HG02938 (cell line): ENCODE measurements around the gene ME3.
"Not testable (repeated sequence)": the region's sequence is repeated elsewhere in the genome, so short reads cannot be mapped to it uniquely, and the experiment has no call there.

ENCODE experiments used
- ATAC-seq: cut with Tn5 transposase; IDR thresholded peaks from one replicate; pipeline ENCODE4 v1.9.1; 2021; ENCODE audit warnings: mild to moderate bottlenecking, moderate library complexity; ENCODE audit not compliant: unreplicated experiment

Gene ME3

DNA sequence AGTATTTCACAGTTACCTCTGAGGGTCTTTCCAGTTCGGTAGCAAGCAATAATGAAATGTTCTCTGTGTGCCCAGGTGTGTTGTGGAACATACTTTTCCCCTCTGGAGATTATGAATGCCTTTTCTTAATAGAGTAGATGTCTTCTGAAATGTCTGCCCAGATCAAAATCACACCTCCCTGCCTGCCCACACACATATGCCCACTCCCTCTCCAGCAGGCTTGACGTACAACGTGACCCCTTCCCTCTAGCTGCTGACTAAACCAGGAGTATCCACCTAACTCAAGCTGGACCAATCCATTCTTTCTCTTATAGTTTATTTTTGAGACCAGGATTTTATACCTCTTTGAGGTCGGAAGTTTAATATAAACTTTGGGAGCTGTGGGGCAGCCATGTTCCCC is 48.7 kb downstream of the ME3 start:
- ATAC-seq = no peak

DNA sequence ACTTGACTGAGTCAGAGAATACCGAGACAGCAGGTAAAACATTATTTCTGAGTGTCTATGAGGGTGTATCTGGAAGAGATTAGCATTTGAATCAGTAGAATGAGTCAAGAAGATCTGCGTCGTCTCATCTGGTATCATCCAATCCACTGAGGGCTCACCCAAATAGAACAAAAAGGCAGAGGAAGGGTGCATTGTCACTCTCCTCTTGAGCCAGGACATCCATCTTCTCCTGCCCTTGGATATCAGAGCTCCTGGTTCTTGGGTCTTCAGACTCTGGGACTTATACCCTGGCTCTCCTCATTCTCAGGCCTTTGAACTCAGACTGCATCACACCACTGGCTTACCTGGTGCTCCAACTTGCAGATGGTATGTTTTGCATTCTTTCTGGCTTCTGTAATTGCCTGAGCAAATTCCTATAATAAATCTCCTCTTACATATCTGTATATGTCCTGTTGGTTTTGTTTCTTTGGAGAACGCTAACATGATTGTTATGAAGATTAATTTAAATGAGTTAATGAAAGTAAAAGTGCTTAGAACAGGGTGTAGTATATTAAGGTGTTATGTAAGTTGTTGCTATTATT is 49.3 kb downstream of the ME3 start:
- no peak for ATAC-seq

DNA sequence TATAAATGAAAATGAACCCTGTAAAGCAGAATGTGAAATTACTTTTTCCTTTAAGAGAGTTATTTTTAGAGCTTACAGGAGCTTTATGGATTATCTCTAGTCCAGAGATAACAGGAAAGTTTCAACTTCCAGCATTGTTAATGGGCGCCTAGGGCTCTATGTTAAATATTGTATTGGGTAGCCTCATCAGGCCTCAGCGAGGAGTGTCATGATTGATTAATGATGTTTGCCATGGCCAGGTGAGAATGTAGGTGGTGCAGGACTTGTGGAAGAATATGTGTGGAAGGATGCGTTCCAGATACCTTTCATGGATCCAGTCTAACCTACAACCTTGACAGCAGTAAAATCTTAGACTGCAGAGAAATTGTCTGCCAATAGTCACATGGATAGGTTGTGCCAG is 50.6 kb downstream of the ME3 start:
- no peak for ATAC-seq

DNA sequence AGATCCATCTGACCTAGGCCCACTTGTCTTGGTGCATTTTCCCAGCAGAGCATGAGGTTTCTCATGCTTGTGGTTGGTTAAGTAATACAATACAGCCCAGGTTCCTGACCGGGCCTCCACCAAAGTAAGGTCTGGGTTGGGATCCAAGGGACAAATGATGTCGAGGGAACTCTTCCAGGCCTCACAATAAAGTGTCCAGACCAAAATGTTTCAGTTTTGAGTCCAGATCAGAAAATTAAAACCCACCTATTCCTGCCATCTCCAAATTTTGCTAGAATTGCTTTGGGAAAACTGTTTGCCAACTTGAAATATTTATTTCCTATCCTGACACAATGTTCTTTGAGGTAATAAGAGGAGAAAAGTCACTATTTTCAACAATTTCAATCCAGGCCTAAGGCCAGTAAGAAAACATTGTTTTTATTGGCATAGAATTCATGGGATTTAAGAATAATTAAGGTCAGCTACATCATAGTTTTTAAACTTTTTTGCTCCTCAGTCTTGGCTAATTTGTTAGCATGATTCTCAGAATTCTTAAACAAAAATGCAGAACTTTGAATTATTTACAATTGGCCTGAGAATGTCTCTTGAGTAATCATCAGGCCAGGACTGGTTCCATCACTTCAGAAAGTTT is 51.4 kb downstream of the ME3 start:
- no peak for ATAC-seq

DNA sequence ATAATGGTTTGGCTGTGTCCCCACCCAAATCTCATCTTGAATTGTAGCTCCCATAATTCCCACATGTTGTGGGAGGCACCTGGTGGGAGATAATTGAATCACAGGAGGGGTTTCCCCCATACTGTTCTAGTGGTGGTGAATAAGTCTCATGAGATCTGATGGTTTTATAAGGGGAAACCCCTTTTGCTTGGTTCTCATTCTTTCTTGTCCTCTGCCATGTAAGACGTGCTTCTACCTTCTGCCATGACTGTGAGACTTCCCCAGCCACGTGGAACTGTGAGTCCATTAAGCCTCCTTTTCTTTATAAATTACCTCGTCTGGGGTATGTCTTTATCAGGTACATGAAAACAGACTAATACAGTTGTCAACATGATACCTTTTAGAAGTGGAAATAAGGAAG is 53.0 kb downstream of the ME3 start:
- not testable (repeated sequence) for ATAC-seq

DNA sequence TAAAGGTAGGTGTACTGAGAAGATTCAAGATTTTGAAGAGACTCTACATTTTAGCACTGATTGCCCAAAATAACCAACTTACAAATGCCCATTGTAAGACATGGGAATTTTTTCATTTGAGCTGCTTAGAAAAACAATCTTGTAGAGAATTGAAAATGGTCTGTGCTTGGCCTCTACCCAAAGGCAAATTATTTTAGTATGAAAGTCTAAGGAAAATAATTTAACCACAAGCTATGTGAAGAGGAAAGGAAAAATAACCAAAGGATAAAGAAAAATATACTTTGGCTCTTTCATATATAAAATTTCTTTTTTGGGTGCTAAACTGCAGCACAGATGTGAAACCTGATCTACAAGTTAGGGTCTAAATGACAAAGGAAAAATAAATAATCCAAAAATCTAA is 54.9 kb downstream of the ME3 start:
- no peak for ATAC-seq

DNA sequence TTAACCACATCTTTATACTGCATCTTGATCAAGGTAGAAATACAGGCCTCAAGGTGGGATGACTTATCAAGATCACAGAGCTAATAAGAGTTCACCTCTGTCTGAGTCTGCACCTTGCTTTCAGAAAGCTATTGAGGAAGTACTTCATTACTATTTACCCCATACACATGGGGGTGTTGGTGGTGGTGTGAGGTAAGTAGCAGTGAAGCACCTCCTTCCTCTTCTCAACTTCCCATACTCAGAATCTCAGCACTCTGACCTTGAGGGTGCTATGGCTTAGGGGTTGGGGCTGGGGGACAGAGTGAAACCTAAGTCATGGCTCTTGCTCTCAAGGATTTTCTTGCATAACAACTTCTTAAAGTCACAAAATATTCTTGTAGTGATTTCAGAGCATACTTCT is 56.9 kb downstream of the ME3 start:
- no peak for ATAC-seq

DNA sequence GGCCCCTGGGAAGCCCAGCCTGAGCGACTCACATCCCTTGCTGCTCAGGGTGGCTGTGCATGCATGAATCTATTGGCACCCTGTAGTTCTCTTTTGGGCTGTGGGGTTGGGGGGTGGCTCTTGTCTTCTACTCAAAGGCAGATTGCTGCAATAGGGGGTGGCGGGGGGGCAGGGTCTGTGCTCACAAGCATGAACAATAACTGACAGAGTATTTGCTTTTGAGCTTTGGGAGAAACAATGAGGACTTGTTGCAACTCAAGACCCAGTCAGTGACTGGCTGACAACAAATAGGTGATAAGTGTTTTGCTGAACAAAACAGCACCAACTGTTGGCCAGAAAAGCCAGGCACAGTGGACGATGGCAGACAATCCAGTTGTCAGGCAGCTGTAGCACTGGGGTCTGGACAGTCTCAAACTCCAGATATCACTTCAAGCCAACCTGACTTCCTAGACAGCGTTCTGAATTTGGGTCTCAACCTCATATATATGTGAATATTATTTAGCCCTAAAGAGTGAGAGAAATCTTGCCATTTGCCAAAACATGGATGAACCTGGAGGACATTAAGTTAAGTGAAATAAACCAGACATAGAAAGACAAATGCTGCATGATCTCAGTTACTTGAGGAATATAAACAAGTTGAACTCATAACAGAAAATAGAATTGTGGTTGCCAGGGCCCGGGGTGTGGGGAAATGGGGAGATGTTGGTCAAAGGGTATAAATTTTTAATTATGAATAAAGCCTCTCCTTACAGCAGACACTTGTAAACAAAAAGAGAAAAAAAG is 61.7 kb downstream of the ME3 start:
- ATAC-seq = no peak

DNA sequence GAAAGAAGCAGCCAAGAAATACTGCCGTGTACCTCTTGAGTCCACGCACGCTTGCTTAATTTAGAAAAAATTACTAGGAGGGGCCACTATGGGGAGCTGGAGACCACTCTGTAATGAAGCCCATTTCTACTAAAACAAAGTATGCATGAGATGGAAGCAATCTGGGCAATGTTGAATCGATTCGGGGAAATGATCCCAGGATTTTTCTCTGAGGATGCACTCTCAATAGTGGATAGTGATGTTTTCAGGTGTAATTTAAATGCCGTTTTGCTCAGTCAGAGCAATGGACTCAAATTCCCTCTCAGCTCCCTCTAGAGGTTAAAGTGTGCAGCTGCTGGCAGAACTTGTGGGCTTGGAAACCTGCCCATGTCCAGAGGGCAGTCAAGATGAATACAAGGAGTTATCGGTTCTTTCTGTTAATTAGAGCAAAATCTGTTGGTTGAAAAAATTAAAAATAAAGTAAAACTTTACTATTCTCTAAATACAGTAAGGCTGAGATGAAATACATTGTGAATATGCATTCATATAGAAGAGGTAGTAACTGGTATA is 64.1 kb downstream of the ME3 start:
- peak; percentile 94 for ATAC-seq

DNA sequence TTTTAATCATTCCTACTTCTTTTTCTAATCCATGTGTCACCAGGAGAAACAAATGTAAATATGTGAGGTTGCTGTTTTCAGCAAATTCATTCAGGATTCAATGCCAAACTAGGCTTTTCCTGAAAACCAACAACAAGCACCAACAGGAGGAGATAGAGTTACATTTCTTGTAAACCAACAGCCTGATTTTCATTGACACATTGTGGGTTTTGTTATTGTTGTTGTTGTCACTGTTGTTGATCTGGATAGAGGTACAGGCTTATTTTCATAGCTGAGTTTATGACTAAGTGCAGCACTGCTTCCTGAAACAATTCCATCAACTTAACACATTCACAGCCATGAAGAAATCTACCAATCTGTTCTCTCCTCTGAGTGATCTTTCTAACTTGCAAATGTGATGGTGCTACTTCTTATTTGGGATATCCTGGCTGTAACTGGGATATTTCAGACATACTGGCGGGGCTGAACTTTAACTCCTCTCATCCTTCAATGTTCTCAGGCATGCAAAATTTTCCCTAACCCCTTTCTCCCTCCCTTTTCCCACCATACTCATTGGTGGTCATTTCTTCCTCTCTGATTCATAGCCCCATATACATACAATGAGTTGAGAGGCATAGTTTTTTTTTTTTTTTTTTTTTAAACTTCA is 65.5 kb downstream of the ME3 start:
- no peak for ATAC-seq

DNA sequence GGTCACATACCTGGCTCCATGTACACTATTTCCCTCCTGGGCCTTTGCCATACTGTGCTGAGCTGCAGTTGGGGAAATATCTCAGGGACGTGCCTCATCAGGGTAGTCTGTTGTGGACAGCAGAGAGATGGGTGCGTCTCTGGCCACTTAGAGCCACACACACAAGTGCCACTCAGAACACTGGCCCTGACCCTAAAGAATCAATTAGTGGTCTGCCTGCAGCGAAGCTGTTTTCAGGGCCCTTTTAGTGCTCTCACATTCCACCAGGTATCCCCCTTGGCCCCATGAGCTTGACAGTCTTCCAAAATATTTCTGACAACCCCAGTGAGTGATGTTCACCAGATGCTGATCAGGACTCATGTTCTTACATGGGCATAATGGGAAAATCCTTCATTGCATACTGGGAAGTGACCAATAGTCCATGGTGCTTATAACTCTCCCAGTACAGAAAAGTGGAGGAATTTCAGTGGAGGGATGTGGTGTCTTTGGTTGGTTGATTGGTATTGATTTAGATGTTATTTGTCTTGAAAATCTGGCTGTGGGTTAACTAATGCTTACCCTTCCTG is 66.1 kb downstream of the ME3 start:
- ATAC-seq = no peak

DNA sequence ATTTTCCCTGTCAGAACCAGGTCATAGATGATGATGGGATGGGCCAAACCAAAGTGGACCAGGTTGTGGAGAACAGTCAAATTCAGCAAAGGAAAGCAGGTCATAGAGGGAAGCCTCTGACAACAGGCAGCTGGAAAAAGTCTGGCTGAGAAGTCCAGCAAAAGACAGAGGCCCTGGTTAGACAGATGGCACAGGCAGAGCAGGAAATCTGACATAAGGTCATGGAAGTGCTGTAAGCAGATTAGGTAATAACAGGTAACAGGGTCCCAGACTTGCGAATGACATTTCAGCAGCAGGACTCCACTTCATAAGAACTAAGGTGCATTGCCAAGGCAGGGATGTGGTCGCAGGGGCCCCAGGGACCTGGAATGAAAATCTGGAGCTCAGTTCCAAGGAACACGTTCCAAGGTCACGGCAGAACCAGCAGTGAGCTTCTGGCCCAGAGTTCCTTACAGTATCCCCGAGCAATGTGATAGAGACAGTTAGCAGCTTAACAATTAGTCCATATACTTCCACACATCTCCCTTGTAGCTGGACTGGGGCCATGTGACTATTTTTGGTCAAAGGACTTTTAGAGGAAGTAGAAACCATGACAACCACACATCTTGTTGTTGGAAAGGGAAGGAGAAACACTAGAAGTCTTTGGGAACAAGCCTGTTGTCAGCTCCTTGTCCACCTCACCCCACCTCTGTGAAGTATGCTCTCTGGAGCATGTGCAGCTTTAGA is 75.4 kb downstream of the ME3 start:
- no peak for ATAC-seq

DNA sequence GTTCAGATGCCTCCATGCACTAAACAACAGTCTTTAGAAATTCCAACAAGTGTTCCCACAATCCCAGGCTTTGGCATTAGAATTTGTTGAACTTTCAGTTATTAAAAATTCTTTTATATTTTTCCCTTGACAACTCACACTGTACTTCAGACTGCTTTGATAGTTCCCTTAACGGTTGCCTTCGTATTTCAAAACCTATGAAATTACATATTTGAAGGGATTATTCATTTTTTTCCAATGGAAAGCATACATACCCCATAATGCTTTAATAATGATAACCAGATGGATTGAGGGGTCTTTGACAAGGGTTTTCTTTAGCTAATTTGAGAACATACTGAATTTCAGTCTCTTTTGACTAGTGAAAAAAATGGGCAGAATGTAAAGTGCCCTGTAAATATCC is 76.5 kb downstream of the ME3 start:
- no peak for ATAC-seq

DNA sequence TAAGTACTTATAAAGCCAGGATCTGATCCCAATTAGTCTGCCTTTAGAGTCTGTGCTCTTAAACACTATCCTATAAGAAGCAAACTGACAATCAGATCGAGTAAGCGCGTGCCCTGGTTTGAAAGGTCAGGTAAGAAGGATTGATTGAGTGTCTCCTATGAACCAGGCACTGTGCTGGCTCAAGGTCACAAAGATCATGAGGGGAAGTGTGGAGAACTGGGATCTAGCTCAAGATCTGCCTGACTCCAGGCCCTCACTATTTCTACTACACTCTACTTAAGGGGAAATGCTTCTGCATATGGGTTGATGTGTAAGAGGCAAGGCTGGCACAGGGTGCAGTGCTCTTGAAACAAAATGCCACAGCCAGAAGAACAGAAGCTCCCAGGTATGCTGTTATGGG is 77.0 kb downstream of the ME3 start:
- no peak for ATAC-seq

DNA sequence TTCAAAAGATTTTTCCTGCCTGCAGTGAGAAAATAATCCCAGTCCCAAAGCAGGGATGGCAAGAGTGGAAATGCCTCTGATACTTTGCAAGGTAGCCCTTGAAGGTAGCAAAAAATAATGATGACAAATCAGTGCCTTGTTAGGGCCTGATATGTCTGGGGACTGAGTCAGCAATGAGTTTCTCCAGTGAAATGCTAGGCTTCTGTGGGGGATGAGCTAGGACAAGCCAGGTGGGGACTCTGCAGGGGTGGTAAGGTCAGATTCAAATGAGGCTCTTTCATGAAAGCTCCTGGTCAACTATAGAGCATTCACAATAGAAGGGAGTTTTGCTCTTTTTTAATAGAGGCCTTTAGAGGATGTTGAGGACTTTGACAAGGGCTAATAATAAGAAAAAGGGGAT is 77.7 kb downstream of the ME3 start:
- ATAC-seq = no peak

DNA sequence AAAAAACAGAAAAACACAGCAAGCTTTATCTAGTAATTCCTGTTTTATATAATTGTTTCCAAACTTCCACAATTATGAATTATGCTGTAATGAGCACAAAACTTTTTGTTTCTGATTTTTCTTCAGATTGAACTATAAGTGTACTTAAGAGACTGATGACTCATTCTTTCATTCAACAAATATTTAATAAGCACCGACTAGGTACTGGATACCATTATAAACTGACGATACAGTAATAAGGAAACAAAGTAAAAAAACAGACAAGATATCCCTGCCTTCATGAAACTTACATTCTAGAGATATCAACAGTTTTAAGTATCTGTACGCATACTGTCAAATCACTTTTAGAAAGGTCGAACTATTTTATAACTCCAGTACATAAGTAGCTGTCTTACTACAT is 78.6 kb downstream of the ME3 start:
- no peak for ATAC-seq

DNA sequence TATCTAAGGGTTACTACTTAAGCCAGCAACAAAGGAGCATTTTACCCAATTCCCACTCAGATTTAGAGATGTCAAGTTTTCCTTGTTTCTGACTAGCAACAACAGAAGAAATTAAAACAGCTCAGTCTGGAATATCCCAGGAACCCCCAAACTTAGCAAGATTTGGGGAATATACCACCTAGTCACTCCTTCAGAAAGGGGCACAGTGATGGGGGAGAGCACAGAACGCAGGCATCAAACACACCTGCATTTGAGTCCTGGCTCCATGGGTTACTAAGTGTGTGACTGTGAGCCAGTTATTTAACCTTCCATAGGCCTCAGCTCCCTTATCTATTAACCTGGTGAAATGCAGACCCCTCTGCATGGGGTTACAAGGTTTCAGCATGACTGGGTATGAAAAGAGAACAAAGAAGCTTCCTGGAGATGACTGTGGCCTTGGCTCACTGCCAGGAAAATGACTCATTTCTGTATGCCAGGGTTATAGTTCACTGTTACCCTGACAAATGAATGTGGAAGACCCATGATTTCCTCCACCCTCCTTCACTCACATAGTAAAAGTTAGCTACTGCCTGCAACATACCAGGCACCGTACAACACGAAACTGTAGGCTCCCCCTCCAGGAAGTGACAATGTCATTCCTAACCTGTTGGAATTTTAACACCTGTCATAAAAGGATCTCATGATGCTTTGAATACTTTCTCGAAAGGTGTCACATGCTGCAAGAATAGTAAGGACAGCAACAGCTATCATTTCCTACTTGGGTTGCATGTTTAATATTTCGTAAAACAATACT is 79.6 kb downstream of the ME3 start:
- peak; percentile 94 for ATAC-seq

DNA sequence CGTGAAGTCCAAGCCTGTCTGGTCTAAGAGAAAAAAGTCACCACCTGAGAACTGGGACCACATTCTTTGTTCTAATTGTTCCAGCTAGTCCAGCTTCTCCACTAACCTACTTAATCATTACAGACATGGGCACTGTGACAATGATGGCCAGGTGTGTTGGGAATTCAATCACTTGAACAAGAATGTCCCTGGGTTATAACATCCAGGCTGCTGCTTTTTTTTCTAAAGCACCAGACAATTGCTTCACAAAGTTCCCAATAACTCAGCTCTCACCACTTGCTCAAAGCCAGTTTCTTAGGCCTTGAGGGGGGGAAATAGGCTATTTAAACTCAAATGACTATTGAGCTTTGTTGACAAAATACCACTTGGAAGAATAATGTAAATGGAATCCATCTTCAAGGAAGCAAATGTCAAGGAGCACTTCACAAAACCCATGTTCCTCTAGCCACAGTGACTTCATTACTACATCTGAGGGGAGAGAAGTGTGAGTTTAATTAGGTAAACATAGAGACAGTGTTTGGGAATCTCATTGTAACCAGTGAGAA is 80.3 kb downstream of the ME3 start:
- no peak for ATAC-seq

DNA sequence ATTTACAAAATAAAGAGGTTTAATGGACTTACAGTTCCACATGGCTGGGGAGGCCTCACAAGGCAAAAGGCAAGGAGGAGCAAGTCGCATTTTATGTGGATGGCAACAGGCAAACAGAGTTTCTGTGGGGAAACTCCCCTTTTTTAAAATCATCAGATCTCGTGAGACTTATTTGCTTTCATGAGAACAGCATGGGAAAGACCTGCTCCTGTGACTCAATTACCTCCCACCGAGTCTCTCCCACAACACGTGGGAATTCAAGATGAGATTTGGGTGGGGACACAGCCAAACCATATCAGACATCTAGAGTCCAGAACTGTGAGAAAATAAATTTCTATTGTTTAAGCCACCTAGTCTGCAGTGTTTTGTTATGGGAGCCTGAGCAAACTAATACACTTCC is 80.8 kb downstream of the ME3 start:
- ATAC-seq = no peak
